GM18517 (cell line): ENCODE measurements around the gene MAST3.

Experiments used
- ATAC-seq: cut with Tn5 transposase; IDR thresholded peaks from one replicate; pipeline ENCODE4 v1.9.1; 2021; ENCODE audit warnings: mild to moderate bottlenecking, moderate library complexity; ENCODE audit not compliant: unreplicated experiment

MAST3 gene

GRCh38 chr19:18097217-18097992, at the start of gene MAST3:
TSS of gene MAST3 (plus strand) at chr19:18097778. CDS start at chr19:18097793, 15 bp downstream.
- no peak for ATAC-seq

GRCh38 chr19:18049385-18049784, 48.2 kb upstream of the MAST3 start:
- ATAC-seq = no peak

GRCh38 chr19:18051887-18052286, 45.7 kb upstream of the MAST3 start:
- no peak for ATAC-seq

GRCh38 chr19:18053576-18054219, 43.9 kb upstream of the MAST3 start:
- no peak for ATAC-seq

- ATAC-seq = no peak
Measured at GRCh38 chr19:18055967-18056366, 41.6 kb upstream of the MAST3 start.

- no peak for ATAC-seq
Measured at GRCh38 chr19:18057557-18057956, 40.0 kb upstream of the MAST3 start.

- ATAC-seq = no peak
Measured at GRCh38 chr19:18058208-18059009, 39.2 kb upstream of the MAST3 start.

- ATAC-seq = no peak
Measured at GRCh38 chr19:18059297-18059696, 38.3 kb upstream of the MAST3 start.

GRCh38 chr19:18059902-18060301, 37.7 kb upstream of the MAST3 start:
- no peak for ATAC-seq

GRCh38 chr19:18060472-18060871, 37.1 kb upstream of the MAST3 start:
- ATAC-seq = no peak

- no peak for ATAC-seq
Measured at GRCh38 chr19:18062028-18062427, 35.5 kb upstream of the MAST3 start.

GRCh38 chr19:18063463-18063862, 34.1 kb upstream of the MAST3 start:
- no peak for ATAC-seq

GRCh38 chr19:18065173-18065495, 32.4 kb upstream of the MAST3 start:
- ATAC-seq = no peak

GRCh38 chr19:18068395-18068794, 29.2 kb upstream of the MAST3 start:
- ATAC-seq = no peak

- ATAC-seq = no peak
Measured at GRCh38 chr19:18069383-18069782, 28.2 kb upstream of the MAST3 start.

- no peak for ATAC-seq
Measured at GRCh38 chr19:18070181-18070580, 27.4 kb upstream of the MAST3 start.

GRCh38 chr19:18072335-18072734, 25.2 kb upstream of the MAST3 start:
- ATAC-seq = no peak

GRCh38 chr19:18073197-18073596, 24.4 kb upstream of the MAST3 start:
- no peak for ATAC-seq

- no peak for ATAC-seq
Measured at GRCh38 chr19:18074192-18074591, 23.4 kb upstream of the MAST3 start.

GRCh38 chr19:18083929-18084684, 13.5 kb upstream of the MAST3 start:
- no peak for ATAC-seq
